GM12875 (cell line): ENCODE data around the gene RCL1.
"Not testable (repeated sequence)": the region's sequence is repeated elsewhere in the genome, so short reads cannot be mapped to it uniquely, and the experiment has no call there.

Source experiments
- H3K4me3 ChIP-seq: one replicate; pipeline ENCODE4 v1.5.1; 2011; ENCODE audit warnings: low read depth, low read length, control low read depth
- TF ChIP-seq, protein P1 (sequence below): IDR thresholded peaks from 2 replicates; pipeline ENCODE4 v1.5.1; 2011; ENCODE audit warnings: low read depth, mild to moderate bottlenecking, control low read depth, inconsistent platforms, low read length, moderate library complexity, borderline replicate concordance; ENCODE audit not compliant: insufficient read depth

Gene RCL1

DNA sequence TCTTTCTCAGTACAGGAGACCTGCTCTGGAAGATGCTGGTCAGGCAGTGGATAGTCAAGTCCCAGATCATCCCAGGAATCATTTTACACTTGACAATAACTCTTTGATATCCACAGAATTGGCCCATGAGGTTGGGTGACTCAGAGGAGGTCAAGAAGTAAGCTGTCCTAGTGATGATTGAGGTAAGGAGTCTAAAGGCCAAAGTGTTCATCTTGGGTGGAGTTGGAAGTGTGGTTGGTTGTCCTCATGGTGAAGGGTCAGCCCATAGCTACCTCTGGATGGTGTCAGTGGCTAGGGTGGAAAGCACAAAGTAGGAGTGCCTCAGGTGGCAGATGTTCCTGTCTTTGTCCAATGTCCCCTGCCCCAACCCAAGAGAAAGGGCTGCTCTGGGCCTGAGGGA, 24.1 kb upstream of the RCL1 start:
- TF ChIP-seq, protein P1, sequence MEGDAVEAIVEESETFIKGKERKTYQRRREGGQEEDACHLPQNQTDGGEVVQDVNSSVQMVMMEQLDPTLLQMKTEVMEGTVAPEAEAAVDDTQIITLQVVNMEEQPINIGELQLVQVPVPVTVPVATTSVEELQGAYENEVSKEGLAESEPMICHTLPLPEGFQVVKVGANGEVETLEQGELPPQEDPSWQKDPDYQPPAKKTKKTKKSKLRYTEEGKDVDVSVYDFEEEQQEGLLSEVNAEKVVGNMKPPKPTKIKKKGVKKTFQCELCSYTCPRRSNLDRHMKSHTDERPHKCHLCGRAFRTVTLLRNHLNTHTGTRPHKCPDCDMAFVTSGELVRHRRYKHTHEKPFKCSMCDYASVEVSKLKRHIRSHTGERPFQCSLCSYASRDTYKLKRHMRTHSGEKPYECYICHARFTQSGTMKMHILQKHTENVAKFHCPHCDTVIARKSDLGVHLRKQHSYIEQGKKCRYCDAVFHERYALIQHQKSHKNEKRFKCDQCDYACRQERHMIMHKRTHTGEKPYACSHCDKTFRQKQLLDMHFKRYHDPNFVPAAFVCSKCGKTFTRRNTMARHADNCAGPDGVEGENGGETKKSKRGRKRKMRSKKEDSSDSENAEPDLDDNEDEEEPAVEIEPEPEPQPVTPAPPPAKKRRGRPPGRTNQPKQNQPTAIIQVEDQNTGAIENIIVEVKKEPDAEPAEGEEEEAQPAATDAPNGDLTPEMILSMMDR = no peak
- no peak overlapping the region for H3K4me3 ChIP-seq

- no peak overlapping the region for H3K4me3 ChIP-seq
- TF ChIP-seq, protein P1 = no peak
Measured at GRCh38 chr9:4769321-4770080, 23.2 kb upstream of the RCL1 start.

DNA sequence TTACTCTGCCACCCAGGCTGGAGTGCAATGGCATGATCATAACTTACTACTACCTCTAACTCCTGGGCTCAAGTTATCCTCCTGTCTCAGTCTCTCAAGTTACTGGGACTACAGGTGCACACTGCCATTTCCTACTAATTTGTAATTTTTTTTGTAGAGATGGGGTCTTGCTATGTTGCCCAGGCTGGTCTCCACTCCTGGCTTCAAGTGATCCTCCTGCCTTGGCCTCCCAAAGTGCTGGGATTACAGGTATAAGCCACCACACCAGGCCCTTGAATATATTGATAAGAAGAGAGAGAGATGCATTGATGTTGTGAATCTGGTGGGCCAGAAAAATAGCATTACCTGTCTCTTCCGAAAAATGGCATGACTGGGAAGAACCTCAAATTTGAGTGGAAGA, 21.0 kb upstream of the RCL1 start:
- H3K4me3 ChIP-seq = no peak overlapping the region

GRCh38 chr9:4774209-4774608, 18.5 kb upstream of the RCL1 start:
- no peak overlapping the region for H3K4me3 ChIP-seq
- TF ChIP-seq, protein P1 = no peak

More for the DNA sequence above, 21.0 kb upstream of the RCL1 start:
- TF ChIP-seq, protein P1 = no peak

GRCh38 chr9:4774958-4775357, 17.8 kb upstream of the RCL1 start:
- not testable (repeated sequence) for H3K4me3 ChIP-seq

GRCh38 chr9:4780651-4781050, 12.1 kb upstream of the RCL1 start:
- H3K4me3 ChIP-seq = no peak overlapping the region
- TF ChIP-seq, protein P1 = no peak

GRCh38 chr9:4781408-4781807, 11.3 kb upstream of the RCL1 start:
- H3K4me3 ChIP-seq = no peak overlapping the region
- TF ChIP-seq, protein P1 = no peak

GRCh38 chr9:4783191-4783590, 9.6 kb upstream of the RCL1 start:
- H3K4me3 ChIP-seq = not testable (repeated sequence)
